ENCODE data around the gene TP53I13. TPM values are rescaled to one million over a fixed set of nuclear protein-coding genes. Genes with fewer than 3 reads are reported as not detected.
A peak's percentile ranks its signal among the peaks of the same experiment; 100 is the strongest.

Gene TP53I13
- total RNA-seq, 1 donor from 2014 or later, result 109 TPM

- no peak for DNase-seq (ENCODE audit: low spot score)
These were observed 13.2 kb downstream of the TP53I13 start for GRCh38 chr17:29581583-29582253.

DNA sequence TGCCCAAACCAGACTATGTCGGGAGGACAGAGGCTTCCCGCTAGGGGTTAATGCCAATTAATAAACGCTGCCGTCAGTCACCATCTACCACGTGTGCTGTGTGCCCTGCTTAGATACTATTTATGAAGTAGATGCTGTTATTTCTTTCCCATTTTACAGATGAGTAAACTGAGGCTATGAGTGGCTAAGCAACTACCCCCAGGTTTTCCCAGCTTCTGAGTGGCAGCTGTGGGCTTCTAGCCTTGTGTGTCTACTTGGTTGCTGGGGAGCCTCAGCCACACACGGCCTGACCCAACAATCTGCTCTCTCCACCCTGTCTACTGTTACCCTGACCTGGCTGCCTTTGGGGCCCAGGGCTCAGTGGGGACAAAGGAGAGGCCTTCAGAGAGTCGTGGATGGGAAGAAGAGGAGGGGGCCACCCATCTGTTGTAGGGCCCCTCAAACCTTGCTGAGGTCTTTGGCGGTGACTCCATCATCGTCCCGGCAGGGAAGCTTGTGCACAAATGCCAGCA lies 13.8 kb downstream of the TP53I13 start:
- DNase-seq (ENCODE audit: low spot score), result no peak

GRCh38 chr17:29582772-29583171 lies 14.3 kb downstream of the TP53I13 start:
- DNase-seq (ENCODE audit: low spot score), result no peak

DNA sequence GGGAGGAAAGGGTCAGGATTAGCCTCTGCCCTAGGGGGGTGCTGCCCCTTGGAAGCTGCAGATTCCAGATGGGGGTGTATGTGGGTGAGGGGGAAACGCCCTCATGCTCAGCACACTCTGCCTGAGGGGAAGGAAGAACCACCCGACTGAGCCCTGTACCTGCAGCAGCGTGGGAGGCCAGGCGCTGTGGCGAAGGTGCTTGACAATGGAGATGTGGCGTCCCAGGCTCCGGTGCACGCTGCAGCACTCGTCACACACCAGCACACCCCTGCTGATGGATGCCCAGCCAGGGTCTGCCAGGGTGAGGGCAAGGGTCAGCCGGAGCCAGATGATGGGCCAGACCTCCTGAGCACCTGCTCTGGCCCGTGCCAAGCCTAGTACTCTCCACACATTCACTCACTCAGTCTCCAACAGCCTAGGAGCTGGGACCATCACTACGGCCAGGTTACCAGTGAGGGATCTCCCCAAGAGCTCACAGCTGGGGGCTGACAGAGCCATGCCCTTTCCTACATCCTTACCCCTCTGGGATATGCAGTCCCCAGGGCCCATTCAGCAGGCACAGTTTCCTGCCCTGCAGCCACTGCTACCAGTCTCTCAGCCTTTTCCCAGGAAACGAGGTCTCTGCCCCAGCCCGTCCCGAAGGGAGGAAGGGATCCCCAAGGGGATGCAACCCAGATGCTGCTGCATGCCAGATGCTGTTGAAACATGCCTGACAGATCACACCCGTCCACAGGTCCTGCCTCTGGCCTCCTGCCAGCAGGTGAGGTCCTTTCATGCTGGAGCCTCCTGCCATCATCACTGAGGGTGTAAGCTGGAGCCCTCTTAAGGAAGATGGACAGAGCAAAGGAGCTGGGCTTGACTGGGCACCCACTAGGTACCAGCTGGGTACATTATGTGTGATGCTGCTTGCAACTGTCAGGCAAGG lies 15.1 kb downstream of the TP53I13 start:
- no peak for DNase-seq (ENCODE audit: low spot score)

DNA sequence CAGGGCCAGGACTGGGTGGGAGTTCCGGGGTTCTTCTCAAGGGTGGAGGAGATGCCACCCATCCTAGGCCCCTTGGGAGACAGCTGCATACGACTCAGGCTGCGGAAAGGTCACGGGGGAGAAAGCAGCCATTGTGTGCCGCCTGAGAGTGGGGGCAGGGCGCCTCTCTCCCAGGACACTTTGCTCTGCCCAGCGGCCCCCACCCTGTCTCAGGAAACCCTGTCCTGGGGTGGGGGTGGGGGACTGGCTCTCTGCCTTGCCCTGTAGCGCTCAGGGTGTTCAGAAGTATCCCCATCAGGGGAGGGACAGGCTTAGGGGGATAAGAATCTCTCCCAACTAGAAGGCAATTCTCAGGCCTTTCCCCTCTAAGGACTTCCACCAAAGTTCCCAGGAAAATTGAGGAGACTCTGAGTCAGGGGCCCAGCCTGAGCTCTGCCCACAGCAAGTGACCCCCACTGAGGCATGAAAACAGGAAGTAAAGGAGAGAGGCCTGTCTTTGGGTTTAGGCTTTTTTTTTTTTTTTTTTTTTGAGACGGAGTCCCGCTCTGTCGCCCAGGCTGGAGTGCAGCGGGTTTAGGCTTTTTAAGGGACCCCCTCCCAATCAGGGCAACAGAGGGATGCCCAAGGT lies 16.1 kb downstream of the TP53I13 start:
- DNase-seq (ENCODE audit: low spot score), result no peak

GRCh38 chr17:29585080-29585751 lies 16.7 kb downstream of the TP53I13 start:
- no peak for DNase-seq (ENCODE audit: low spot score)

GRCh38 chr17:29586676-29587469 lies 18.4 kb downstream of the TP53I13 start:
- DNase-seq (ENCODE audit: low spot score), result no peak

DNA sequence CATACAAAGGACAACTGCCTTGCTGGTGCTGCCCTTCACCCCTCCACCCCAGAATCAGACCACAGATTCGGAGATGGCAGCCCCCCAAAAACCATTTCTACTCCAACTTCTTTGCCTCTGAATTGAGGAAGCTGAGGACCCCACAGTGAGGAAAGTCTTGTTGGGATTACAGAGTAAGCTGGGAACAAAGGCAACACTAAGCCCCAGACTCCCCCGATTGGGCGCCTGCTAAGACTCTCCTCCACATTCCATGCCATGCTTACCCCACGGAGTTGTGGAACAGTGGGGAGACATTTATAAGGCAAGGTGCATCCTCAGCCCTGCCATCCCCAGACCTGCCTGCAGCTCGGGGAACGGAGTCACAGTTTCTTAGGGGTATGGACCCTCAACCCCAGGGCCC lies 19.1 kb downstream of the TP53I13 start:
- DNase-seq (ENCODE audit: low spot score), result no peak

GRCh38 chr17:29588017-29588561 lies 19.6 kb downstream of the TP53I13 start:
- DNase-seq (ENCODE audit: low spot score), result no peak

- no peak for DNase-seq (ENCODE audit: low spot score)
These were observed 20.3 kb downstream of the TP53I13 start for GRCh38 chr17:29588562-29589411.

DNA sequence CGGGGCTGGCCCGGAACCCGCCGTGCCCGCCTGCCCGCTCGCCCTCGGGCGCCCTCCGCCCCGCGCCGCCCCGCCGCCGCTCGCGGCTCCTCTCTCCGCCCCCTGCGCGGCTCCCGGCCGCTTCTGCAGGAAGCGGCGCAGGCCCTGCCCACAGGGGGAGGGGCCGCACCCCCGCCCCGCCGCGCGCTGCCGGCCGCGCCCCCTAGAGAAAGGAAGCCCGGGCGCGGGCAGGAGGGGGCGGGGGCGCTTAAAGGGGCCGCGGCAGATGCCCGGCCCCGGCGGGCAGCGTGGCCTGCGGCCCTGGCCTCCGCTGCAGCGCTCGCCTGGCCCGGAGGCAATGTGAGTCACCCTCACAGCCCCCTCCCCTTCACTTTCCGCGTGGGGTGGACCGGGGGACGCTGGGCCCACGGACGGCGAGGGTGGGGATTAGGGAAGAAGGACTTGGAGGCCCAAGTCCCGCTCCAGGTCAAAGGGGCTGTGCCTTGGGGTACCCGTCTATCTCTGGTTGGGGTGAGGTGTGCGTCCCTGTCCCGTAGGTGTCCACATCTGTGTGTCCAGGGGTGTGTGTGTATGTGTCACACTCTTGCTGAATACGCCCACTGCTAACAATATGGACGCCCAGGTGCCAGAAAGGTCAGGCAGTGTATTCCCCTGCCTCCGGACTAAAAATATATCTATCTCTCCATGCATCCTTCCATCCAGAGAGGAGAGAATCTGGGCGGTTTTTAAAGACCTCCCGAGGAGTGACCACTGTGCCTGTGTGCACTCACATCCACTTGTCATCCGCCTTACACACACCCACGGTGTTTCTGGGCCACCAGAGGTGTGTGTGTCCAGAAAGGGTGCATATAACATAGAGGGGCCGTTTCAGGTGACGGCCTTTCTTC lies 21.3 kb downstream of the TP53I13 start, which contains the start of gene GIT1:
GIT1 (minus strand) TSS at position 125 of the 887 bp plus-strand sequence. CDS start 270 bp downstream, outside the sequence.
- peak; percentile 86 for DNase-seq (ENCODE audit: low spot score)

DNA sequence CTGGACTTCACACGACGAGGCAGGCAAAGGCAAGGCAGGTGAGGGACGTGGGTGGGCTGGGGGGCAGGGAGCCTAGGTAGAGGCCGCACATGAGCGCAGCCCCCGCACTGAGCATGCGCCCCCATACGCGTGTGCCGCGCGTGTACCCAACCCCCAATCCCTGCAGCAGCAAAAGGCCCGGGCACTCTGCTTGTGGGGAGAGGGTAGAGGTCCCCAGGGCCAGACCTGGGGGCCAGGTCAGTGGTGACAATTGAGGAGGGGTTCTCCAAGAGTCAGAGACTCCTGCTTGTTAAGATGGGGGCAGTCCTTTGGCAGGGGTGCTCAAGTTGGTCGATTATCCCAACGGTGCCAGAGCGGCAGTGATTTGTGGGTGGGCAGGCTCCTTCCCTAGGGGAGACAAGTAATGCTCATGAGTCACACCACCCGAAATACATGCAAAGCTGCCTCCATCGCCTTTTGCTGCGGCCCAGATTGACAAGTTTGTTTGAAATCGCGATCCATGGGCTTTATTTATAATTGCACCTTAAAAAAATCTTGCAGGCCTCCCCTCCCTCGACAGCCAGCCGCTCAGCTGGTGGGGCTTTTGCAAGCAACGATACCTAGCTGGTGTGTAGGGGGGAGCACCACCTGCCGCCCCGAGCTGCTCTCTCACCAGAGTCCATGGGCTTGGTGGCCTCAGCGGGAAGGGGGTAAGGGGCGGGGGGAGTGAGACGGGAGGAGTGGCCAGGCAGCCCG lies 22.1 kb downstream of the TP53I13 start:
- DNase-seq (ENCODE audit: low spot score), result no peak

DNA sequence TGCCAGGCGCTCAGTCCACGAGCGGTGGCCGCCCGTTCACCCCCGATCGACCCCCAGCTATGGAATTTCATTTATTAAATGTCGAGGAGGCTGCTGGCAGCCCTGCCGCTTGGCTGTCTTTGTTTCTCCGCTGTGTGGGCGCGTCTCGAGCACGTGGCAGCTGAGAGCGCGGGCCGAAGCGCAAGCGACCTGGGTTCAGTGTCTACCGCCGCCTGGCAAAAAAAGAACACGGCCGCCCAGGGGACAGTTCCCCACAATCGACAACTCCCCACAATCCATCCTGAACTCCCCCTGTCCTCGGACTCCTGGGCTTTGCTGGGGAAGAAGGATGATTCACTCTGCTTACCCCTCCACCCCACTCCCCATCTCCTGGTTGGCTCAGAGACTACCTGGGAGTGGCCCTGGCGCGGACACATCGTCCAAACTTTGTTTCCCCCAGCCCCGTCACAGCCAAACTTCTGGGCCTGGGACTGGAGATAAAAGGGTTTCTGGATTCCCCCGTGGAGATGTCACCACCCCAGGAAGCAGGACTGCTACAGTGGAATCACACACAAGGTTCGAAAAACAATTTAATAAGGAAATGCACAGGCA lies 22.7 kb downstream of the TP53I13 start:
- no peak for DNase-seq (ENCODE audit: low spot score)

GRCh38 chr17:29591737-29592608 lies 23.5 kb downstream of the TP53I13 start:
- DNase-seq (ENCODE audit: low spot score), result peak; percentile 88

DNA sequence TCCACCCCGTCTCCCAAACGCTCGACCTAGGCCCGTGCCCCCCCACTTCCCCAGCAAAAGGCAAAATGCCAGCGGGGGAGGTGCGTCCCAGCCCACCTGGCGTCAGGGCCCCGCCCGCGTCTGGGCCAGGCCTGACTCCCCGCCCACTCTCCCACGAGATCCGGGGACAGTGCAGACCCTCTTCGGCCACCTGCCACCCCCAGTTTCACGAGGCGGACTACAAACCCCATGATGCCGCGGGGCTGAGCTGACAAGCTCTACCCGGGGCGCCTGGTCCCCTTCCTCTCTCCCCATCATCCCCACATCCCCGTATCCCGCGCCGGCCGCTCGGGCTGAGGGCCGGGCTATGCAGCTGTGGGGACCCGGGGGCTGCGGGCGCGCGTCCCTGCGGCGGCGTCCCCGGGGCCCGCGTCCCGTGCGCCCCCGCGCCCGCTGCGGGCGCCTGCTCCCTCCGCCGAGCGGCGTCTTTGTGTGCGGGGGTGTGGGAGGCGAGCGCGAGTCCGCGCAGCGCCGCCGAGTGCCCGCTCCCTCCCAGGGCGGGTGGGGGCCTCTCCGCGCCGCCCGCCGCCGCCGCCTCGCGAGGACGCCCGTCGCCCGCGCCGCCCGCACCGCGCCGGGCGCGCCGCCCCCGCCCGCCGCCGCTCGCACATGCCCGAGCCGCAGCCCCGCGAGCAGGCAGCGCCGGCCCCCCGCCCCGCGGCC lies 24.5 kb downstream of the TP53I13 start, which contains the start of gene ANKRD13B:
ANKRD13B (plus strand) TSS at position 283 of the 702 bp plus-strand sequence. CDS start 490 bp downstream, outside the sequence.
- DNase-seq (ENCODE audit: low spot score), result no peak

Measured in mucosa of gallbladder (tissue), 1 donor.